Measurements from ENCODE around the gene LMO4.

Gene LMO4

DNA sequence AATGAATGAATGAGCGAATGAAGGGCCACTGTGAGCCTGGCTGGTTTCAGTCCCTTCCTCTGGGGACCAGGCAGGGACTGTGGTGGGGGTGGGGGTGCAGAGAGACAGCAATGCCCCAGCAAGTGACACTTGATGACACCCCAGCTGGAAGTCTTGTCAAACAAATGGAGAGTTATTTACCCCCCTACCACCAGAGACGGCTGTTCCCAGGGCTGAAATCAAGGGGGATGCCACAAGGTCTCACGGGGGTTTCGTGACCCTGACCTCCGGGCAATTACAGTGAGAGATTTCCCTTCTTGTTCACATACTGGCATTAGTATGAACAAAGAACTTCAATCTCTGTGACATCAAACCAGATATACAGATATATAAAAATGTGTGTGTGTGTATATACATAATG, 34.0 kb upstream of the LMO4 start:
- Histone ChIP-seq H2AFZ (ENCODE audit: low read length) (no peak overlapping the region), H3K79me2 (ENCODE audit: insufficient read depth, low read length) (no peaks in the 10 kb centered on the region), H3K36me3 (ENCODE audit: insufficient read depth, low read length) (no peaks in the 10 kb centered on the region), H3K9me3 (ENCODE audit: low read length) (no peaks in the 10 kb centered on the region), H3K9ac (ENCODE audit: low read length) (no peak overlapping the region), H4K20me1 (ENCODE audit: insufficient read depth, low read length) (no peaks in the 10 kb centered on the region), H3K9me2 (ENCODE audit: low read depth, low read length) (no peaks in the 10 kb centered on the region), H3F3A (ENCODE audit: insufficient read depth, low read length) (no peaks in the 10 kb centered on the region), H3K27ac (ENCODE audit: low read depth, low read length, poor library complexity, severe bottlenecking) (no peak overlapping the region), H3K4me1 (ENCODE audit: insufficient read depth, low read length, severe bottlenecking) (no peaks in the 10 kb centered on the region), H3K27me3 (ENCODE audit: insufficient read depth, low read length) (0 out of 2 replicates have a peak, but pooled peaks cover 5% of the 10 kb centered on the region), H3K4me2 (ENCODE audit: low read length) (no peak overlapping the region), H3K4me3 (ENCODE audit: low read depth, low read length, poor library complexity, severe bottlenecking) (no peak overlapping the region)
- no peak for TF ChIP-seq EZH2 (IDR thresholded peaks at IDR 0.05; ENCODE audit: borderline replicate concordance, low read length)
- TF ChIP-seq, protein P1, sequence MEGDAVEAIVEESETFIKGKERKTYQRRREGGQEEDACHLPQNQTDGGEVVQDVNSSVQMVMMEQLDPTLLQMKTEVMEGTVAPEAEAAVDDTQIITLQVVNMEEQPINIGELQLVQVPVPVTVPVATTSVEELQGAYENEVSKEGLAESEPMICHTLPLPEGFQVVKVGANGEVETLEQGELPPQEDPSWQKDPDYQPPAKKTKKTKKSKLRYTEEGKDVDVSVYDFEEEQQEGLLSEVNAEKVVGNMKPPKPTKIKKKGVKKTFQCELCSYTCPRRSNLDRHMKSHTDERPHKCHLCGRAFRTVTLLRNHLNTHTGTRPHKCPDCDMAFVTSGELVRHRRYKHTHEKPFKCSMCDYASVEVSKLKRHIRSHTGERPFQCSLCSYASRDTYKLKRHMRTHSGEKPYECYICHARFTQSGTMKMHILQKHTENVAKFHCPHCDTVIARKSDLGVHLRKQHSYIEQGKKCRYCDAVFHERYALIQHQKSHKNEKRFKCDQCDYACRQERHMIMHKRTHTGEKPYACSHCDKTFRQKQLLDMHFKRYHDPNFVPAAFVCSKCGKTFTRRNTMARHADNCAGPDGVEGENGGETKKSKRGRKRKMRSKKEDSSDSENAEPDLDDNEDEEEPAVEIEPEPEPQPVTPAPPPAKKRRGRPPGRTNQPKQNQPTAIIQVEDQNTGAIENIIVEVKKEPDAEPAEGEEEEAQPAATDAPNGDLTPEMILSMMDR (IDR thresholded peaks at IDR 0.05; ENCODE audit: low read length), result no peak

DNA sequence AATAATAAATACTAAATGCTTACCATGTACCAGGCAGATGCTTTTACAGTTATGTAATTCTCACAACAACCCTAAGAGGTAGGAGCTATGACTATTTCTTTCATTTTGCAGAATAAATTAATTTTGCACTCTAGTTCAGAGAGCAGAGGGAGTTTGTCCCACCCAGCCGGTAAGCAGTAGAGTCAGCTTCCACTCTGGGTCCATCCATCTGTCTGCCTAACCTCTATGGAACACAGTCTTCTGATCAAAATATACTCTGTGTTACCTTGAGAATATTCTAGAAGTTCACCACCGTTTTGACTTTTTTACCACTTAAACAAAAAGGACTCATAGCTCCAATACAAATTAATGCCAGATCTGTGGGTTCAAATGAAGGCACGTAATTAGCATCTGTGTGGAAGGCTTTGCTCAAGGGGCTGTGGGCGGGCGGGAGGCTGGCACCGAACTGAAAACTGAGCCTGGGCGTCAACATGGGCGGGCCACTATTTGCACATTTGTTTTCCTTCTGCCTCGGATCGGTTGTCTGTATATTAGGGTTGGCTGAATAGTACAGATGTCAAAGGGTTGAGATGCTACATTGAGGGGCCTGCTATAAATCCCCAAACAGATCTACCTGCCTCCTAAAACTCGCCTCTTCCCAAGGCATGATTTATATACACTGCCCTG, 33.1 kb upstream of the LMO4 start:
- TF ChIP-seq, protein P1 (IDR thresholded peaks at IDR 0.05; ENCODE audit: low read length), result no peak
- TF ChIP-seq EZH2 (IDR thresholded peaks at IDR 0.05; ENCODE audit: borderline replicate concordance, low read length), result no peak
- Histone ChIP-seq H3K4me2 (ENCODE audit: low read length) (no peak overlapping the region), H3K27me3 (ENCODE audit: insufficient read depth, low read length) (no peaks in the 10 kb centered on the region), H3K36me3 (ENCODE audit: insufficient read depth, low read length) (no peaks in the 10 kb centered on the region), H4K20me1 (ENCODE audit: insufficient read depth, low read length) (no peaks in the 10 kb centered on the region), H3K27ac (ENCODE audit: low read depth, low read length, poor library complexity, severe bottlenecking) (no peak overlapping the region), H3K4me1 (ENCODE audit: insufficient read depth, low read length, severe bottlenecking) (no peaks in the 10 kb centered on the region), H3K9me2 (ENCODE audit: low read depth, low read length) (no peaks in the 10 kb centered on the region), H3K4me3 (ENCODE audit: low read depth, low read length, poor library complexity, severe bottlenecking) (no peak overlapping the region), H3F3A (ENCODE audit: insufficient read depth, low read length) (no peaks in the 10 kb centered on the region), H3K9ac (ENCODE audit: low read length) (no peak overlapping the region), H2AFZ (ENCODE audit: low read length) (no peak overlapping the region), H3K79me2 (ENCODE audit: insufficient read depth, low read length) (no peaks in the 10 kb centered on the region), H3K9me3 (ENCODE audit: low read length) (no peaks in the 10 kb centered on the region)

DNA sequence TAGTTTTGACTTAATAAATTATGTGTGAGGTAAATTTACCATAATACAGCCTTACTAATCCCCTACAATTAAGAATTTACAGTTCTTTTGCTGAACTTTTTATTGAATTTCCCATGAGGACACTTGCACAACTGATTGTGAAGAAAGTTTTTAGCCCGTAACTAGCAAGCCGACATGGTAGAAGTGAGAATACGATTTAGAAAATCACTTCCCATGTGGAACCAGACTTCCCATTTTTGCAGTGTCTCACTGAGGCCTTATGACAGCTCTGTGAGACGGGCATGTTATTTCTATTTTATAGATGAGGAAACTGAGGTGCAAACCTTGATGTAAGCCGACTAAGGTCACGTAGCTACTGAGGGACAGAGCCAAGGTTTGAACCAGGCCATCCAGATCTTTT, 32.5 kb upstream of the LMO4 start:
- Histone ChIP-seq H2AFZ (ENCODE audit: low read length) (no peak overlapping the region), H3K9ac (ENCODE audit: low read length) (no peak overlapping the region), H3K4me2 (ENCODE audit: low read length) (no peak overlapping the region), H3K36me3 (ENCODE audit: insufficient read depth, low read length) (no peaks in the 10 kb centered on the region), H3K27me3 (ENCODE audit: insufficient read depth, low read length) (no peaks in the 10 kb centered on the region), H3K9me3 (ENCODE audit: low read length) (no peaks in the 10 kb centered on the region), H3K9me2 (ENCODE audit: low read depth, low read length) (no peaks in the 10 kb centered on the region), H3K4me1 (ENCODE audit: insufficient read depth, low read length, severe bottlenecking) (no peaks in the 10 kb centered on the region), H3K27ac (ENCODE audit: low read depth, low read length, poor library complexity, severe bottlenecking) (no peak overlapping the region), H3K79me2 (ENCODE audit: insufficient read depth, low read length) (no peaks in the 10 kb centered on the region), H3F3A (ENCODE audit: insufficient read depth, low read length) (no peaks in the 10 kb centered on the region), H3K4me3 (ENCODE audit: low read depth, low read length, poor library complexity, severe bottlenecking) (no peak overlapping the region), H4K20me1 (ENCODE audit: insufficient read depth, low read length) (no peaks in the 10 kb centered on the region)
- no peak for TF ChIP-seq EZH2 (IDR thresholded peaks at IDR 0.05; ENCODE audit: borderline replicate concordance, low read length)
- TF ChIP-seq, protein P1 (IDR thresholded peaks at IDR 0.05; ENCODE audit: low read length), result no peak
